NCI-H748 treated with DMSO at 0.1 percent for 48 hours (cell line): Measurements from ENCODE around the gene MTF2.
"Not testable (repeated sequence)": the region's sequence is repeated elsewhere in the genome, so short reads cannot be mapped to it uniquely, and the experiment has no call there.

Experiments
- DNase-seq: peaks from one replicate; lab custom pipeline; 2025; lab: John Stamatoyannopoulos, UW

MTF2 gene

DNA sequence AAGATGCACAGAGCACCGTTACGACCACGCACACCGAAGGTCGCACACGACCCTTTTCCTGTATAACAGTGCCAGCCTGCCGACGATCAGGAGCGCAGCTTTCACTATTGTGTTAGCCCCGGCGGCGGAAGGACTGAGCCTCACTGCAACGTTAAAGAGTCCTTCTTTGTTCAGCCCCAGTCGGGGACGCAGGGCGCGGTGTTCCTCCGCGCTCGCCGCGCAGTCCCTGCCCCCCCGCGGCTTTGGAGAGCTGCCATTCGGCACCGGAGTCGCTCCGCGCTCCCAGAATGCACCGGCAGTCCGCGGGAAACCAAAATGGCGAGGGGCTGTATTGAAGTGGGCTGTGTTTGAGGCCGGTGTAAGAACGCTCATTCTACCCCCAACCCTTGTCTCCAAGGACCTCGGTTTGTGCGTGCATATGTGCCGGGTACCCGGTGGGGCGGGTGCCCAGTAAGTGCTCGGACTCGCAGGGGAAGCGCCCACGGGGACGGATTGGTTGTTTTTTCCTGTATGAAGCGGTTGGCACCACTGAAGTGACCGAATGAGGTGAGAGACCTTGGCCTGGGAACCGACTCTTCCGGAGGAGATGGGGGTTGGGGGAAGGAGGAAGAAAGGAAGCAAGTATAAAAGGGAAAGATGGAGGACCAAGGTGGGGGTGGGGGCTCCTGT is at the start of gene MTF2:
Gene MTF2, plus strand, starts transcription at position 298 of the 669 bp plus-strand sequence. Its CDS starts 244 bp downstream, at position 542.
- peak; percentile 75 for DNase-seq

DNA sequence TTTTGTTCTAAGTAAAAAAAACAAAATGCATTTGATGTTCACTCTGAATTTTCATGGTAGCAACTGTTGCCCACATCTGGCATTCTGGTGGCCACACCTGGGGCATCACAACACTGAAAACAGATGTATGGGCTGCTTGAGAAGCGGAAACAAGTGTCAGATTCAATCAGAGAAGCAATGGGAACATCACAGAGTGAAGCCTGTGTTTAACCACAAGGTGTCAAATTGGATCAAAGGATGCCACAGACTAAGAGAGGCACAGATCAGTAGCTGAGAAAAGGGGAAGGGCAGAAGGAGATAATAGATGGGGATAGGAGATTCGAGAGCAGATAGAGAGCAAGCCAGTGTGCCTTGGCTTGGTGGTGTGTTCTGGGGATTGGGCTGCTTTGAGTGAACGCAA is 49.8 kb upstream of the MTF2 start:
- no peak for DNase-seq

GRCh38 chr1:93030191-93030590 is 48.9 kb upstream of the MTF2 start:
- not testable (repeated sequence) for DNase-seq

DNA sequence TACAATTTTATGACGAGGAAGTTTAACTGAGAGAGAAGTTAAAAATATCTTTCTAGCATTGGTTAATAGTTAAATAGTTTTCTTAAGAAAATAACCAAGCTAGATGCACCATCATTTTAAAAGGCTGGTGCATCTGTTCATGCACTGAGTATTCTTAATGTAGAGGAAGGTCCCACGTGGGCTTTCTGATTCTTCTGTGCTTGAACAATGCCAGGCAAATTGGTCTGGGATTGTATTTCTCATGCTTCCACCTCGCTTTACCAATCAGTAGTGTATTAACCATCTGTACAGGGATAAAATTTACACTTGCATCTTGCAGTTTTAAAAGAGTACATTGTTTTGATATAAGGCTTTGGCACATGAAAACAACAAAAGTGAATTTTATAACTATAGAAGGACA is 47.4 kb upstream of the MTF2 start:
- DNase-seq: no peak

GRCh38 chr1:93033029-93033428 is 46.1 kb upstream of the MTF2 start:
- no peak for DNase-seq

GRCh38 chr1:93033785-93034184 is 45.3 kb upstream of the MTF2 start:
- no peak for DNase-seq

GRCh38 chr1:93034397-93034796 is 44.7 kb upstream of the MTF2 start:
- no peak for DNase-seq

DNA sequence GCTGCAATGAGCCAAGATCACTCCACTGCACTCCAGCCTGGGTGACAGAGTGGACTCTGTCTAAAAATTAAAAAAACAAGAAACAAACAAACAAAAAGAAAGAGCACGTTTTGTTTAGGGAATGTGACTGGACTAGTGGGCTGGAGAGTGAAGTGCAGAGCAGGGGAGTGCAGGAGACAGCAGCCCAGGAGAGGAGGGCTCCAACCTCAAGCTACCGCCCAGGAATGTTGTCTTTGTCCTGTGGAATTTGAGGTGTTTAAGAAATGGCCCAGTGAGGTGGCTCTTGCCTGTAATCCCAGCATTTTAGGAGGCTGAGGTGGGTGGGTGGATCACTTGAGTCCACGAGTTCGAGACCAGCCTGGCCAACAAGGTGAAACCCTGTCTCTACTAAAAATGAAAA is 42.4 kb upstream of the MTF2 start:
- no peak for DNase-seq

DNA sequence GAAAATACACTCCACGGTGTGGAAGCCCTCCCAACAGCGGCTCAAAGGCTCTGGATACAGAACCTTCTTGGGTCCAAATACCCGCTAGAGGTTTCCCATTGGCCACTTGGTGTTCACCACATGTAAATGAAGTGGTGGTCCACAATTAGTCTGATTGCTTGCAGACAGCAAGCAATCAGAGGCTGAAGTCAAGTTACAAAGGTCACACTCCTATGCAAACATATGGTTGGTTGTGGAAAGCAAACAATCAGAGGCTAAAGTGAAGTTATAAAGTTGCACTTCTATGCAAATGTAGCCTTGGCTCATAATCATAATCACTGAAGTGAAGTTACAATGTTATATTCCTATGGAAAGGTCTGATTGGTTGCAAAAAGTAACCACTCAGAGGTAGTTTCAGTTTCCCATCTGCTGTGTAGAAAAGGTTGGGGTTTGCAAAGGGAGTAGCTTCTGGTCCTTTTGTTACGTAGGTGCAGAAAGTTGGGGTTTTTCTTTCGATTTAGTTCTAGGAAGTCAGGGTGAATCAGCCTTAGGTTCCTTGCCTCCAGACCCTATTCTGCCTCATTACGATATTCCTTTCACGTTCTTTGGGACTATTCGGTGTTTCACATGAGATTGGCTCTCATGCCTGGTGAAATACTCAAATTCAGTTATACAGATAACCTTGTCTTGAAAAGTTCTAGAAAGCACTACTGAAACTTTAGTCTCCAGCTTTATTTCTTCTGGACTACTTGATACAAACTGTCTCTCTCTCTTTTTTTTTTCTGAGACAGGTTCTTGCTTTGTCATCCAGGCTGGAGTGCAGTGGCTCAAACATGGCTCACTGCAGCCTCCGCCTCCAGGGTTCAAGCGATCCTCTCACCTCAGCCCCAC is 36.7 kb upstream of the MTF2 start:
- DNase-seq: no peak

GRCh38 chr1:93043057-93043557 is 36.0 kb upstream of the MTF2 start:
- DNase-seq: no peak

- DNase-seq: no peak
Measured at GRCh38 chr1:93047618-93048017, 31.5 kb upstream of the MTF2 start.

GRCh38 chr1:93051961-93052360 is 27.1 kb upstream of the MTF2 start:
- DNase-seq: no peak

DNA sequence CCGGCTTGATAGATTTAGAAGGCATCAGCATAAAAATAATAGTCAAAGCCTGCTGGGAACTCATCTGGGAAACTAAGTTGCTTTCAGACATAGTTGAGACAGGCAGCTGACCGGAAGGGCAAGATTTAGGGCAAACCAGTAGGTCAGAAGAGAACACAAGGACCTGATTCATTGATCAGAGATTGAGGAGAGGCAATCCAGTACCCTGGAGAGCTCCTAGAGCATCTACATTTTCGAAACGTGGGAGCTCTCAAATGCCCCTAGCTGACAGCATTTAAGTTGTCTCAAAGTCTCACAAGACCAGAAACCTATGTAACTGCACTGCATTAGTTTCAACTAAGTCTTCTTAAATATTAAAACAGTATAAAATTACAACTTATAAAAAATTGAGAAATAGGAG is 22.9 kb upstream of the MTF2 start:
- no peak for DNase-seq

- DNase-seq: no peak
Measured at GRCh38 chr1:93056649-93057048, 22.4 kb upstream of the MTF2 start.

GRCh38 chr1:93061895-93062792 is 16.9 kb upstream of the MTF2 start:
- DNase-seq: peak; percentile 4

- DNase-seq: no peak
Measured at GRCh38 chr1:93076268-93076667, 2.8 kb upstream of the MTF2 start.

- no peak for DNase-seq
Measured at GRCh38 chr1:93078203-93078602, 880 bp upstream of the MTF2 start.

DNA sequence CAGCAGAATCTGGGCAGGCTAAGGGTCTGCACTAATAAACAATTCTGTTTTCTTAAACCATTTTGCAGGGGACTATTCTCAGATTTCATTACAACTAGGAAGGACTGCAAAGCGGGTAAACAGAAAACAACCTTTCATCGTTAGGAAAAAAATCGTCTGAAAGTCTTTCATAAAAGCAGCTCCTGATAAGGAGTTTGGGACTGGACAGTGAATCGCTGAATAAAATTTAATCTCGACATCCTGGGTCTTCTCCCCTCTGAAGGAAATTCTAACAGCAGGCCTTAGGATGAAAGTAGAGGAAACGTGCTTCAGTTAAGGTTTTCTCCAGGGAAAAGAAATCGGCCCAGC is 471 bp upstream of the MTF2 start:
- DNase-seq: peak; percentile 31

DNA sequence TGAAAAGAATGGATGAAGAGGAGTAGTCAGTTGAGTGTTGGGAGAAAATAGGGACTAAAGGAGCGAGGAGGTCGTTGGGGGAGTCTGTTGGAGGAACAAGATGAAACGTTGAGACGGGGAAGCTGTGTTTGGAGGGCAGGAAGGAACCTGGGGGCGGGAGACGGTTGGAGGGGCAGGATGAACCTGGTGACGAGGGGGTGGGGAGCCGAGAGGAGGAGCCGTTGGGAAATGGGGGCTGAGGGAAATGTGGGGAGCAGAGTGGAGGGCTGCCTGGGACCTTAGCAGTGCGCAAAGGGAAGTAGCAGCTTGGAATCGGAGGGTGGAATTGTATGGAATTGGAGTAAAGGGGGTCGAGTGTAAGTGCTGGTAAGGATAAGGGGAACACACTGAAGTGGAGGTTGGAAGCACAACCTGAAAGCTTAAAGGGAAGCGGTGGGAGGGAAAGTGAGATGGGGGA is 630 bp downstream of the MTF2 start:
- DNase-seq: peak; percentile 12

- peak; percentile 39 for DNase-seq
Measured at GRCh38 chr1:93080179-93080823, 1.2 kb downstream of the MTF2 start.

GRCh38 chr1:93081716-93082115 is 2.6 kb downstream of the MTF2 start:
- no peak for DNase-seq

DNA sequence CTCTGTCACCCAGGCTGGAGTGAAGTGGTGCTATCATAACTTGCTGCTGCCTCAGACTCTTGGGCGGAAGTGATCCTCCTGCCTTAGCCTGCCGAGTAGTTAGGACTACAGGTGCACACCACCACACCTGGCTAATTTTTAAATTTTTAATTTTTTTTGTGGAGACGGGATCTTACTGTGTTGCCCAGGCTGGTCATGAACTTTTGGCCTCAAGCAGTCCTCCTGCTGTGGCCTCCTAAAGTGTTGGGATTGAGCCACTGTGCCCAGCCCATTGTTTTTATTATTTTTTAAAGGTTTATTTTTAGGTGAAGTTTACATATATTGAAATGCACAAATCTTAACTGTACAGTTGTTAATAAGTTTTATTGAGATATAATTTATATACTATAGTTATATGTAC is 3.2 kb downstream of the MTF2 start:
- no peak for DNase-seq
